ENCODE data around the gene KCNK2.
A peak's percentile ranks its signal among the peaks of the same experiment; 100 is the strongest.

The KCNK2 gene

GRCh38 chr1:215114154-215114933 is 31.8 kb downstream of the KCNK2 start:
- DNase-seq (ENCODE audit: low spot score) (no peak), ATAC-seq (ENCODE audit: low read depth) (peak; percentile 84)
- H3K4me3 ChIP-seq (ENCODE audit: severe bottlenecking): no peak overlapping the region
- peak overlapping the region; percentile 66 for H3K27ac ChIP-seq (ENCODE audit: poor library complexity, severe bottlenecking)
- H3K9me3 ChIP-seq (ENCODE audit: severe bottlenecking): no peaks in the 10 kb centered on the region
- TF ChIP-seq CTCF (IDR thresholded peaks at IDR 0.05; ENCODE audit: poor library complexity, severe bottlenecking): no peak
- H3K27me3 ChIP-seq (ENCODE audit: insufficient read depth, poor library complexity, severe bottlenecking): no peaks in the 10 kb centered on the region
- no peaks in the 10 kb centered on the region for H3K36me3 ChIP-seq (ENCODE audit: low read depth)
- peaks cover 21% of the 10 kb centered on the region for H3K4me1 ChIP-seq (ENCODE audit: insufficient read depth, poor library complexity, severe bottlenecking)

GRCh38 chr1:215115760-215116159 is 33.2 kb downstream of the KCNK2 start:
- Histone ChIP-seq H3K27me3 (ENCODE audit: insufficient read depth, poor library complexity, severe bottlenecking) (no peaks in the 10 kb centered on the region), H3K4me1 (ENCODE audit: insufficient read depth, poor library complexity, severe bottlenecking) (peaks cover 21% of the 10 kb centered on the region), H3K36me3 (ENCODE audit: low read depth) (no peaks in the 10 kb centered on the region), H3K4me3 (ENCODE audit: severe bottlenecking) (no peak overlapping the region), H3K27ac (ENCODE audit: poor library complexity, severe bottlenecking) (peak overlapping the region; percentile 66), H3K9me3 (ENCODE audit: severe bottlenecking) (no peaks in the 10 kb centered on the region)
- no peak for TF ChIP-seq CTCF (IDR thresholded peaks at IDR 0.05; ENCODE audit: poor library complexity, severe bottlenecking)
- ATAC-seq (ENCODE audit: low read depth) (no peak), DNase-seq (ENCODE audit: low spot score) (no peak)

GRCh38 chr1:215118081-215118480 is 35.5 kb downstream of the KCNK2 start:
- Histone ChIP-seq H3K4me1 (ENCODE audit: insufficient read depth, poor library complexity, severe bottlenecking) (peaks cover 21% of the 10 kb centered on the region), H3K27me3 (ENCODE audit: insufficient read depth, poor library complexity, severe bottlenecking) (no peaks in the 10 kb centered on the region), H3K27ac (ENCODE audit: poor library complexity, severe bottlenecking) (no peak overlapping the region), H3K4me3 (ENCODE audit: severe bottlenecking) (no peak overlapping the region), H3K36me3 (ENCODE audit: low read depth) (no peaks in the 10 kb centered on the region), H3K9me3 (ENCODE audit: severe bottlenecking) (no peaks in the 10 kb centered on the region)
- DNase-seq (ENCODE audit: low spot score) (no peak), ATAC-seq (ENCODE audit: low read depth) (no peak)
- no peak for TF ChIP-seq CTCF (IDR thresholded peaks at IDR 0.05; ENCODE audit: poor library complexity, severe bottlenecking)

- H3K27me3 ChIP-seq (ENCODE audit: insufficient read depth, poor library complexity, severe bottlenecking): no peaks in the 10 kb centered on the region
- no peaks in the 10 kb centered on the region for H3K36me3 ChIP-seq (ENCODE audit: low read depth)
- no peak overlapping the region for H3K27ac ChIP-seq (ENCODE audit: poor library complexity, severe bottlenecking)
- no peak for TF ChIP-seq CTCF (IDR thresholded peaks at IDR 0.05; ENCODE audit: poor library complexity, severe bottlenecking)
- DNase-seq (ENCODE audit: low spot score) (no peak), ATAC-seq (ENCODE audit: low read depth) (no peak)
- peaks cover 15% of the 10 kb centered on the region for H3K4me1 ChIP-seq (ENCODE audit: insufficient read depth, poor library complexity, severe bottlenecking)
- no peak overlapping the region for H3K4me3 ChIP-seq (ENCODE audit: severe bottlenecking)
- no peaks in the 10 kb centered on the region for H3K9me3 ChIP-seq (ENCODE audit: severe bottlenecking)
Observed at GRCh38 chr1:215119056-215119455, 36.5 kb downstream of the KCNK2 start.

GRCh38 chr1:215119719-215120365 is 37.3 kb downstream of the KCNK2 start:
- H3K36me3 ChIP-seq (ENCODE audit: low read depth): no peaks in the 10 kb centered on the region
- H3K9me3 ChIP-seq (ENCODE audit: severe bottlenecking): no peaks in the 10 kb centered on the region
- H3K27ac ChIP-seq (ENCODE audit: poor library complexity, severe bottlenecking): no peak overlapping the region
- ATAC-seq (ENCODE audit: low read depth): no peak
- H3K4me1 ChIP-seq (ENCODE audit: insufficient read depth, poor library complexity, severe bottlenecking): peaks cover 7% of the 10 kb centered on the region
- no peak for DNase-seq (ENCODE audit: low spot score)
- no peaks in the 10 kb centered on the region for H3K27me3 ChIP-seq (ENCODE audit: insufficient read depth, poor library complexity, severe bottlenecking)
- no peak for TF ChIP-seq CTCF (IDR thresholded peaks at IDR 0.05; ENCODE audit: poor library complexity, severe bottlenecking)
- no peak overlapping the region for H3K4me3 ChIP-seq (ENCODE audit: severe bottlenecking)
